HG03354 (cell line): ENCODE results near the gene RPS6KA2.
A peak's percentile ranks its signal among the peaks of the same experiment; 100 is the strongest.

Experiments
- ATAC-seq: cut with Tn5 transposase; IDR thresholded peaks from one replicate; pipeline ENCODE4 v1.9.1; 2021; ENCODE audit warnings: mild to moderate bottlenecking; ENCODE audit not compliant: unreplicated experiment, poor library complexity, severe bottlenecking

RPS6KA2 gene

DNA sequence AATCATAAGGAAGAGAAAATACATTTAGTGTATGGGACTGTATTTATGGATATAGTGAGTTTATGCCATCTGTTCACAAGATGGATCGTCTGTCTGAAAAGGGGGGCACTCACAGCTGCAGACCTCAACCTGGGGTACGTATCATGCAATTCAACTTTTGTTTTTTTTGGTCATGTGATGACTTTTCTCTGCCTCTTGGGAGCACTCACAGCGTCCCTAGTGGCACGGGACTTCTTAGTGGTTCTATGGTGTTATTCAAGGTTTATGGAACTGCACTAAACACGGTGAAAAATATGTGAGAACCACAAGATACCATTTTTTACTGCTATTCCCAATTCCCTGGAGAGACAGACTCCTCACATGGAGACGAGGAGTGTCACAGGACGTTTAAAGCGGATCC lies 183.9 kb downstream of the RPS6KA2 start:
- no peak for ATAC-seq

DNA sequence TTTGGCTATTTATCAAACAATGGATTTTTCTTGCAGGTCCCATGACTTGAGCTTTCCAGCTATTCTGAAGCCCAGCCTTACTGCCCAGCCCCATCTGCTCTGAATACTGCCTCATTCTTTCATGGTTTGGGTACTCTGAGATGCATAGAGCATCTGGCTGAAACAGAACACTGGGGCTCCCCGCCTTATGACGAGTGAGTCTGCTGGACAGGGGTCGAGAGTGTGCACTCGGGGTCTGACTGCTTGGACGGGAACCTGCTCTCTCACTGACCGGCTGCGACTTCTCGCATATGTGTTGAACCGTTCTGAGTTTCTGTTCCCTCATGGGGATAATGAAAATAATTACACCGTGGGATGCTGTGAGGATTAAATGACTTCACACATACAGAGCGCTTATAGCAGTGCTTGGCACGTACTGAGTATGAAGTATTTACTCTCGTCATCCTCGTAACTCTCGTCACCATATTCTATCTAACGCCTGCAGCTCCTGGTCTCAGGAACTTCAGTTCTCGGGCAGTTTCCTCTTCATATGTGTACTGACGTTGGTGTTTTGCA lies 184.8 kb downstream of the RPS6KA2 start:
- no peak for ATAC-seq

- no peak for ATAC-seq
These were observed 185.5 kb downstream of the RPS6KA2 start for GRCh38 chr6:166441325-166442078.

DNA sequence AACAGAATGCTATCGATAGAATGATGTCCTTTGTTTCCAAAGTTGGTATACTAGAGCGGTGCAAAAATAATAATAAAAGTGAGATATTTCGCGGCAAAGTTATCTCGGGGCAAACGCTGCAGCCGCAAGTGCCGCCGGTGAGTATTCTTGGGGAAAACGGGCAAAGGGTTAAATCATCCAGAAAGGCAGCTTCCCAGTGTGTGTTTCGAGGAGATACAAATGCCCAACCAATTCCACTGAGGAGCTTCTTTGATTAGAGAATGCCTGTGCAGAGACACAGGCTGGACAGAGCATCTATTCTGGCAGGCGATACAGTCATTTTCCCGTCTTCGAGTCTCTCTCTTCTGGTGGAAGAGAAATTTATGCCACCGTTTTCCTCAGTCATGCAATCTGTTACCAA lies 186.3 kb downstream of the RPS6KA2 start:
- no peak for ATAC-seq

DNA sequence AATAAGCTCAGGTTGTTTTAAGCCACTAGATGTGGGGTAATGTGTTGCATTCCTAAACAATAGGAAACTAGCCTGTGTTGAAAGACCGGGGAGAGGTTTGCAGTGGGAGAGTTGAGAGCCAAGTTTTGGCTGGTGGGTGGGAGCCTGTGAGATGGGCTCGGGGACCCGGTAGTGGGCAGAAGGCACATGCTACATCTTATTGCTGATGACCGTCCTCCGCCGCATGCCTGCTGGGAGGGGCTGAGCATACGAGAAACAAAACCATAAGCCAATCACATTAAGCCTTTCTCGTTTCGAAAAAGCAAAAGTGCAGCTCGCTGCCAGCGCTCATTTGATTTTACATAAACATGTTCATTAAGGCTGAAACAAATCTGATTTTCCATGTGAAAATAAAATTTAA lies 186.9 kb downstream of the RPS6KA2 start:
- no peak for ATAC-seq

DNA sequence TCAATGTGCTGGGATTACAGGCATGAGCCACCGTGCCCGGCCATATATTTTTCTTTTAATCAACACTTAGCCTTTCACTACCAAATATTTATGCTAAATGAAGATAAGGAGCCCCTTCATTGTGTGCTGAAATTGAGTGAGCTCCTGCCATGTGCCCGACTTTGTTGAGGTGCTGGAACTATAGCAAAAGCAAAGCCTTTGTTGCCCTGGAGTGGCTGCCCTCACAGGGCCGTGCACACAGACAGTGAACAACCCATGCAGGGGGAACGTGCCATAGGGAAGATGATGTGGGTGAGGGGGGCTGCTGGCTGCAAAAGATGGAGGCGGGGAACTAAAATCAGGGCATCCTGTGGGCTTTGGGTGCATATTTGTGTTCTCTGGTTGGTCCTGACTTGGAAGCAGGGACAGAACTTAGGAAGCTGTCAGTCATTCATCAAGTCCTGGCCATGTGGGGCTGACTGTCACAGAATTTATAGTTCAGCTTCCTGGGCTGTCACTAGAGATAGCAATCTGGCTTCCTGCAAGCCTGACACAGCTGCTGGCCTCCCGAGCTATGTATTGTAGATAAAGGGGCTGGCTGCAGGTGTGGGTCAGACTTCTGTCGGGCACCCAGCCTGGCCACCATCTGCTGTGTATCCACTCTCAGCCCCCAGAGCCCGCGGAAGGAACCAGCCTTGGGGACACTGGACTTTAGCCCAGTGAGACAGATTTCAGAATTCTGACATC lies 187.5 kb downstream of the RPS6KA2 start:
- ATAC-seq = no peak

DNA sequence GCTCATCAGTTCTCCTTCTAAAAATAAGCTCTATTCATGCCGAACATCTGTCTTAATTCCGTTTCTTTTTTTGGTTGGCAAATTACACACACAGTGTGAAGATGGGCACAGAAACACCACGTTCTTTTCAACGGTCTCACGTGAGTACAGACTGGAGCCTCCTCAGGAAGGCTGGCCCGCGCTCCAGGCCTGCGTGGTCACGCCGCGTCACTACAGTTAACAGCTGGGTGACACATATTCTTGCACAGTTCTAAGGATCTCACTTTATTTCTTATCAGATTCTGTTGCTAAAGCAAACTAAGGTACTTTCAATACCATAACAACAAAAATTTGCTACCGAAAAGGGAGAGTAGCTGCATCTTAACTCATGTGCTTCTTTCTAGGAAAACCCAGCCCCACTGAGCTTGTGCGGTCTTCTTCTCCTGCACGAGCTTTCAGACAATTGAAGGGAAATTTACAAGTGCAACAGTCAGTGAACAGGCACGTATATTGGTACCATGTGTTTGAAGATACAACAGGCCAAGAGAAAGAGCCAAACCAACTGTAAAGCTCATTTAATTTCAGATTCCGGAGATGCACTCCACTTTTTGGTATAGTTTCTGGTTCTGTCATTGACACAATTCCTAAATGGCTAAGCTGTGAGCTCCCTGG lies 188.7 kb downstream of the RPS6KA2 start:
- no peak for ATAC-seq

DNA sequence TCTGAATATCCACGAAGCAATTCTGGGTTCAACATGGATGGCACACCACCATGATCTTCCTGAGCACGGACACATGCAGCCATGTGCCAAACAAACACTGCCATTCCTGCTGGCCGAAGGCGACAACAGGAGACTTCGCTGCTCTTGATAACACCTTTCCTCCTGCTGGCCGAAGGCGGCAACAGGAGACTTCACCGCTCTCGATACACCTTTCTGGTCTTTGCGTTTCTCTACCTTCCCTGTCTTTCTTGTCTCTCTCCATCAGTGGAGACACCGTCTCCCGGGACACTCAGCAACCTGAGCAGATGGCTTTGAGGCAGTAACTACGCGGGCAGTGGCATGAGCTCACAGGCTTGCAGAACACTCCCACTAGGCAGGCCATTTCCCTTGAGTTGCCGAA lies 189.4 kb downstream of the RPS6KA2 start:
- no peak for ATAC-seq

GRCh38 chr6:166436195-166437139 lies 190.6 kb downstream of the RPS6KA2 start:
- ATAC-seq = no peak

- ATAC-seq = peak; percentile 54
These were observed 191.5 kb downstream of the RPS6KA2 start for GRCh38 chr6:166435574-166435973.

- no peak for ATAC-seq
These were observed 192.7 kb downstream of the RPS6KA2 start for GRCh38 chr6:166434336-166434735.

DNA sequence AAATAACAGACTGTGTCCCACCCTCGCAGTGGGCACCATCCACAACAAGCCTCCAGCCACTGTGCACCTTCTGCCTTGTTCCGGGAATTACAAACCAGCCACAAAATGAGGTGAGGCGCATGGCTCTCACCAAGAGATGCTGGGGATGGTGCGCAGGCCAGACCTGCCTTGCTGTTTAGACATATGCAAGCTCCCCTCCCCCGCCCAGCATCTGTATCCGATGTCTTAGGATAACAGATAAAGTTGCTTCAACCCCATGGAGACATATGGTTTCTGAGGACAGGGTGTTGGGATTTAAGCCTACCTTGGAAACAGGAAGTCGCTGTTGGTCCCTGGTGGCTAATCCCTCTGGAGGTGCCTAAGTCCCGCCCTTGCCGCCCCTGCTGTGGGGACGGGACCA lies 194.0 kb downstream of the RPS6KA2 start:
- no peak for ATAC-seq

DNA sequence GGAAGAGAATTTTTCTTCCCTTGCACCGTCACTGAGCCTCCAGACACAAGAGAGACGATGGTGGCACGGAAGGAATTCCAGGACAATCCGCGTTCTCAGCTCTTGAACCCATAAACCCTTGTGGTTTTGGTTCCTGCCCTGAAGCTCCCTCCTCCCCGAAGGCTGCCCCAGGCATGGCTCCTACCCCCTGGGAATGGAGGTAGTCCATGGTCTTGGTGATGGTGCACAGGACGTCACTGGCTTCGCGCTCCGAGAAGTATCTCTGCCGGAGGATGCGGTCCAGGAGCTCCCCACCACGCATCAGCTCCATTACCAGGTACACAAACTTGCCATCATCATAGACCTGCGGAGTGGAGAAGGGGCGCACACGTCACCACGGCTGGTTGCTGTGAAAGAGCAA lies 196.8 kb downstream of the RPS6KA2 start:
- no peak for ATAC-seq

DNA sequence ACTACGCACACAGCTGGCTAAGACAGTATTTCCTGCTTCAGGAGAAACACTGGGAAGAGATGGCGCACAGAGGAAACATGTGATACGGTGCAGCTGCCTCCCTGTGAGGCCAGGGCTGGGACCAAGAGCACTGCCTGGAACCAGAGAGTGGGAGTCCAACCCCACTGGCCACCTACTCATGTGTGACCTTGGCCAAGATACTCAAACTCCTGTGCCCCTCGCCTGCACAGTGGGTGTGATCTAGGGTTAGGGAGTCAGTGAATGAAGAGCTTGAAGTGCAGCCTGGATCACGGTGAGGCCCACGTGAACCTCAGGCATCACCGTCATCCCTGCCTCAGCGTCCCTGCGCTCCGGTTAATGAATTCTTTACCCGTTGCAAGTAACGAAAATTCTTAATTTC lies 202.6 kb downstream of the RPS6KA2 start:
- no peak for ATAC-seq

DNA sequence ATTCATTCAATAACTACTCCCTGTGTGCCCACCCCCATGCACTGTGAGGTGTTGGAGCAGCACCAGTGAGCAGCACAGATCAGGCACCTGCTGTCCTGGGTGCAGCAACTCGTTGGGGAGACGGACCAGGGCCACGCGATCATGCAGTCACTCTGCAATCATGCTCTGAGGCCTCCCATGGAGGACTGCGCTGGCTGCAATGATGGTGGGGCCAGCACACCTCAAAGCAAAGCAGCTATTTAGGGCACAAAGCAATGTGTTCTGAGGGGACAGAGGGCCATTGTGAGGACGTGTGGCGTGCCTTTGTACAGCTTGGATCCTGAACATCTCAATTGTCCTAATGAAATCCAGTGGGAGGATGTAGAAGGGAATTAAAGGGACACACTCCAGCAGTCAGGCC lies 203.3 kb downstream of the RPS6KA2 start:
- no peak for ATAC-seq

DNA sequence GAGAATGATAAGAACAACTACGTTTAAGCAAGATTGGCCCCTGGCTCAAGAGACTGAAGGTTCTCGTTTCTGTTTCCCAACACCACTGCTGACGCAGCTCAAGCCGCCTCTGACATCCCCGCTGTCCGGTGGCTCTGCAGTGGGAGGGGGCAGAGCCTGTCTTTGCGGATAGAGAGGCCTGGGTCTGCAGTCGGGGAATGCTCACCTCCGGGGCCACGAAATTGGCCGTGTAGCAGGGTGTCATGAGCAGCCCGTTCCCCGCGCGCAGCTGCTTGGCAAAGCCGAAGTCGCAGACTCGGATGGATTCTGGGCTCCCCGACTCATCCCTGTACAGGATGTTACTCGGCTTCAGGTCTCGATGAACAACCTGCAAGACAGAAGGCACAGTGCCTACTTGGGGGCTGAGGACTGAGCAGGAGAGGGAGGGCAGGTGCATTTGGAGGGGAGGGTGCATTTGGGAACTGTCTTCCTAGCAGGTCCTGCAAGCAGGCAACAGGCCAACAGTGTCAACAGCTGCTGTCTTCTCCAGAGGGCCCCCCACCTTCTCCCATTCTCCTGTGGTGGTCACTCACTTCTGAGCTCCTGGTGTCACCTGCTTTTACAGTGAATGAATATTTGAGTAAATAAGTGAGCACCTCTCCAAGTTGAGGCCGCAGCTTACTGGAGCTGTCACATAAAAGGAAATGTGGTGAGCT lies 203.9 kb downstream of the RPS6KA2 start:
- no peak for ATAC-seq

DNA sequence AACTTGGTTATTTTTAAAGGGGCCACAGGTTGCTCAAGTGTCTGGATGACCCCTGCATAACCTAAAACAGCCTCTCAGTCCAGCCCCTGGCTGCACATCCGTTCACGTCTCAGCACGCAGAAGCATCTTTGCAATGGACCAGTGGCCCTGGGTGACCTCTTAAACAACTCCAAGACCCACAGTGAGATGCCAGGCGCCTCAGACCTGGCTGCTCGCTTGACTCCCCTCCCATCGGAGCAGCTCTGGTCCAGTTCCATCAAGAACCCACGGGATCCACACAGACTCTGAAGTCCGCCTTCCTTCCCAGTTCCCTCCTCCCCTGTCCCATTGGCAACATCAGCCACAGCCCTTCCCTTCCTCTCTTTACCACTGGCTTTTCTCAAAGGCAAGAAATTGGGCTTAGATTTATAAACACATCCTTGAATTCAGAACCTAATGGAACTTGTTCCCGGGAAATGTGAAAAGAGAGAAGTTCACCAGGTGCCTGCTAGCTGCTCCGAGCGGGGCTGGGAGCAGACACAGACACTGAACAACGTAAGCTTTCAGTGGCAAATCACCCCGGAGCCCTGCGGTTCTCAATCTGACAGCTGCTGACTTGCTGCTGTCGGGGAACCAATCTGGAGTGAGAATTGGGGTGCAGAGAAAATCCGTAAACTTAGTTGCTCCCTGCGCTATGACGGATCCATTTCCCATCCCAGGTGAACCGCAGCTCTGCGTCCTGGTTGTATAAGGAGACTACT lies 204.7 kb downstream of the RPS6KA2 start:
- ATAC-seq = no peak

DNA sequence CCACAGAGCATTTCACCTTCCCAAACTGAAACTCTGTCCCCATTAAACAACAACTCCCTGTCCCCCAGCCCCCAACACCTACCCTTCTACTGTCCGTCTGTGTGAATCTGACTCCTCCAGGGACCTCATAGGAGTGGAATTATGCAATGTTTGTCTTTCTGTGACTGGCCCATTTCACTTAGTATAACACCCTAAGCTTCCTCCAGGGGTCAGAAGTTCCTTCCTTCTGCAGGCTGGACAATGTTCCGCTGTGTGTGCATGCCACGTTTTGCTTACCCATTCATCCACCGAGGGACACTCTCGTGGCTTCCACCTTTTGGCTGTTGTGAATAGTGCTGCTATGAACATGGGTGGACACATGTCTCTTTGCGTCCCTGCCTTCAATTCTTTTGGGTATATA lies 206.7 kb downstream of the RPS6KA2 start:
- no peak for ATAC-seq
